IMR-90 (cell line): Measurements from ENCODE around the gene TK1. TPM values are rescaled to one million over a fixed set of nuclear protein-coding genes. Genes with fewer than 3 reads are reported as not detected.

Source experiments
- ATAC-seq: fragments of 200-7000 bp; cut with Tn5 transposase; 2 replicates; pipeline ENCODE4 v1.9.1; 2020; ENCODE audit warnings: low read depth, mild to moderate bottlenecking, moderate library complexity
- BruUV-seq: library from RNA; stranded (reverse); fragments of 400-500 nt; replicated peaks from 2 replicates; lab custom pipeline; 2021; lab: Mats Ljungman, UMichigan
- CTCF ChIA-PET: fragments of 300-600 bp; formaldehyde crosslinking; extraction: SDS; loops from one replicate; lab custom pipeline; 2021; ENCODE audit warnings: antibody characterized with exemption; lab: Yijun Ruan, JAX
- POLR2A ChIA-PET: fragments of 300-600 bp; sonication (Branson Sonifier 250); formaldehyde crosslinking; loops from one replicate; lab custom pipeline; 2022; ENCODE audit warnings: antibody characterized with exemption; ENCODE audit not compliant: unreplicated experiment; lab: Charles Lee
- DNase-seq: peaks from one replicate; pipeline ENCODE4 v3.0.0; 2013
- H2AFZ ChIP-seq: replicated peaks from 2 replicates; pipeline ENCODE3; 2013; ENCODE audit warnings: low read length, mild to moderate bottlenecking; ENCODE audit not compliant: poor library complexity
- H2AK5ac ChIP-seq: 2 replicates; pipeline ENCODE4 v1.6.1; 2013; ENCODE audit warnings: low read depth, low read length, inconsistent platforms
- H2AK9ac ChIP-seq: replicated peaks from 2 replicates; pipeline ENCODE3; 2013; ENCODE audit warnings: mild to moderate bottlenecking, low read depth, low read length, moderate library complexity; ENCODE audit not compliant: poor library complexity
- H2BK120ac ChIP-seq: 2 replicates; pipeline ENCODE4 v1.6.1; 2013; ENCODE audit warnings: low read depth, low read length, inconsistent platforms
- H2BK15ac ChIP-seq: 3 replicates; pipeline ENCODE4 v1.6.1; 2013; ENCODE audit warnings: low read depth, low read length, inconsistent platforms
- H2BK20ac ChIP-seq: 2 replicates; pipeline ENCODE4 v1.6.1; 2013; ENCODE audit warnings: low read depth, mild to moderate bottlenecking, inconsistent platforms, low read length, moderate library complexity
- H2BK5ac ChIP-seq: 2 replicates; pipeline ENCODE4 v1.6.1; 2013; ENCODE audit warnings: mild to moderate bottlenecking, low read depth, low read length, inconsistent platforms; ENCODE audit not compliant: poor library complexity, severe bottlenecking
- H3K14ac ChIP-seq: replicated peaks from 2 replicates; pipeline ENCODE4 v1.6.1; 2013; ENCODE audit warnings: low read depth, low read length, inconsistent platforms
- H3K18ac ChIP-seq: 2 replicates; pipeline ENCODE4 v1.6.1; 2013; ENCODE audit warnings: low read depth, low read length, control low read depth
- H3K23ac ChIP-seq: 2 replicates; pipeline ENCODE4 v1.6.1; 2013; ENCODE audit warnings: low read depth, low read length, inconsistent platforms
- H3K27ac ChIP-seq: 2 replicates; pipeline ENCODE4 v1.5.1; 2013; ENCODE audit warnings: mild to moderate bottlenecking, control low read depth, low read length; ENCODE audit not compliant: insufficient read depth
- H3K27me3 ChIP-seq: 2 replicates; pipeline ENCODE4 v1.6.1; 2013; ENCODE audit warnings: low read length; ENCODE audit not compliant: control insufficient read depth, insufficient read depth
- H3K36me3 ChIP-seq: 2 replicates; pipeline ENCODE4 v1.6.1; 2013; ENCODE audit warnings: low read length, mixed read lengths; ENCODE audit not compliant: control insufficient read depth, insufficient read depth
- H3K4ac ChIP-seq: 2 replicates; pipeline ENCODE4 v1.6.1; 2013; ENCODE audit warnings: low read depth, low read length, inconsistent platforms
- H3K4me1 ChIP-seq: 2 replicates; pipeline ENCODE4 v1.6.1; 2013; ENCODE audit warnings: low read length, mixed read lengths; ENCODE audit not compliant: control insufficient read depth, insufficient read depth
- H3K4me2 ChIP-seq: 2 replicates; pipeline ENCODE4 v1.6.1; 2013; ENCODE audit warnings: low read depth, mild to moderate bottlenecking, control low read depth, low read length, moderate library complexity
- H3K4me3 ChIP-seq: 2 replicates; pipeline ENCODE4 v1.5.1; 2013; ENCODE audit warnings: low read depth, mild to moderate bottlenecking, control low read depth, low read length, moderate library complexity; ENCODE audit not compliant: insufficient read depth
- H3K56ac ChIP-seq: 2 replicates; pipeline ENCODE4 v1.6.1; 2013; ENCODE audit warnings: low read length, inconsistent platforms; ENCODE audit not compliant: insufficient read depth; ENCODE audit errors: extremely low read depth
- H3K79me1 ChIP-seq, 2 experiments: 2 replicates each; pipeline ENCODE4 v1.6.1; 2013; ENCODE audit warnings: low read length in 2 of 2, inconsistent platforms in 1 of 2, low read depth in 1 of 2
- H3K9ac ChIP-seq: 2 replicates; pipeline ENCODE4 v1.6.1; 2013; ENCODE audit warnings: low read depth, low read length, control low read depth
- H3K9me1 ChIP-seq: 2 replicates; pipeline ENCODE4 v1.6.1; 2013; ENCODE audit warnings: low read length, inconsistent platforms; ENCODE audit not compliant: insufficient read depth
- H3K9me3 ChIP-seq: 2 replicates; pipeline ENCODE4 v1.6.1; 2013; ENCODE audit warnings: low read length; ENCODE audit not compliant: control insufficient read depth, insufficient read depth
- H4K20me1 ChIP-seq: 2 replicates; pipeline ENCODE4 v1.6.1; 2013; ENCODE audit warnings: low read length, inconsistent platforms; ENCODE audit not compliant: insufficient read depth
- H4K5ac ChIP-seq: 2 replicates; pipeline ENCODE4 v1.6.1; 2013; ENCODE audit warnings: mild to moderate bottlenecking, low read depth, low read length, control low read depth
- H4K8ac ChIP-seq, 2 experiments: 2 replicates each; pipeline ENCODE4 v1.6.1; 2013; ENCODE audit warnings: low read depth in 2 of 2, low read length in 2 of 2, control low read depth in 1 of 2, inconsistent platforms in 1 of 2
- H4K91ac ChIP-seq: 2 replicates; pipeline ENCODE4 v1.6.1; 2013; ENCODE audit warnings: low read depth, low read length, inconsistent platforms; ENCODE audit not compliant: insufficient read depth
- BHLHE40 ChIP-seq: fragments of 150-350 bp; IDR thresholded peaks from 2 replicates; pipeline ENCODE4 v1.6.1; 2016; ENCODE audit warnings: mild to moderate bottlenecking, low read depth, low read length
- CEBPB ChIP-seq: IDR thresholded peaks from 2 replicates; pipeline ENCODE4 v1.6.1; 2012; ENCODE audit warnings: low read depth, low read length, improper control_type of control experiment
- CHD1 ChIP-seq: IDR thresholded peaks from 2 replicates; pipeline ENCODE4 v1.6.1; 2012; ENCODE audit warnings: low read depth, low read length, improper control_type of control experiment
- CTCF ChIP-seq: conservative IDR thresholded peaks from 2 replicates; pipeline ENCODE4 v1.5.1; 2012; ENCODE audit warnings: mild to moderate bottlenecking, low read depth, low read length, improper control_type of control experiment
- ELK1 ChIP-seq: fragments of 150-350 bp; IDR thresholded peaks from 2 replicates; pipeline ENCODE4 v1.6.1; 2016; ENCODE audit warnings: low read depth, mild to moderate bottlenecking, low read length, moderate library complexity, borderline replicate concordance
- FOS ChIP-seq: fragments of 150-350 bp; IDR thresholded peaks from 2 replicates; pipeline ENCODE4 v1.6.1; 2016; ENCODE audit warnings: low read depth, low read length
- MAFK ChIP-seq: IDR thresholded peaks from 2 replicates; pipeline ENCODE4 v1.6.1; 2012; ENCODE audit warnings: low read depth, low read length, improper control_type of control experiment
- MAZ ChIP-seq: IDR thresholded peaks from 2 replicates; pipeline ENCODE4 v1.6.1; 2012; ENCODE audit warnings: low read depth, mild to moderate bottlenecking, low read length, improper control_type of control experiment, moderate library complexity, borderline replicate concordance
- MXI1 ChIP-seq: IDR thresholded peaks from 2 replicates; pipeline ENCODE4 v1.6.1; 2012; ENCODE audit warnings: low read depth, mild to moderate bottlenecking, low read length, moderate library complexity, borderline replicate concordance
- NFE2L2 ChIP-seq: fragments of 150-350 bp; IDR thresholded peaks from 2 replicates; pipeline ENCODE4 v1.6.1; 2016; ENCODE audit warnings: low read depth, mild to moderate bottlenecking, low read length
- POLR2A ChIP-seq: IDR thresholded peaks from 2 replicates; pipeline ENCODE4 v1.6.1; 2012; ENCODE audit warnings: mild to moderate bottlenecking, low read depth, low read length
- RAD21 ChIP-seq: IDR thresholded peaks from 2 replicates; pipeline ENCODE4 v1.6.1; 2012; ENCODE audit warnings: low read length, improper control_type of control experiment
- RCOR1 ChIP-seq: IDR thresholded peaks from 2 replicates; pipeline ENCODE4 v1.6.1; 2012; ENCODE audit warnings: mild to moderate bottlenecking, low read length, improper control_type of control experiment; ENCODE audit not compliant: insufficient replicate concordance
- RFX5 ChIP-seq: IDR thresholded peaks from 2 replicates; pipeline ENCODE4 v1.8.0; 2012; ENCODE audit warnings: low read depth, mild to moderate bottlenecking, low read length, moderate library complexity
- SMC3 ChIP-seq: fragments of 150-350 bp; IDR thresholded peaks from 2 replicates; pipeline ENCODE4 v1.6.1; 2016; ENCODE audit warnings: low read depth, mild to moderate bottlenecking, antibody characterized with exemption, low read length, moderate library complexity
- USF2 ChIP-seq: fragments of 150-350 bp; IDR thresholded peaks from 2 replicates; pipeline ENCODE4 v1.6.1; 2017; ENCODE audit warnings: mild to moderate bottlenecking, antibody characterized with exemption, low read length, low read depth
- WGBS, 2 experiments: methylation state at CpG; one replicate each; pipeline versions ENCODE4 v1.1.5 to v1.1.7; 2013; ENCODE audit warnings: missing lambda C conversion rate in 2 of 2; ENCODE audit not compliant: insufficient read length in 1 of 2; ENCODE audit errors: extremely low coverage in 2 of 2; 5-methylcytosine and 5-hydroxymethylcytosine counted together
- dilution Hi-C: fragments of 300-500 bp; cut with HindIII; formaldehyde crosslinking; loops from one replicate; pipeline ENCODE4 v1.14.3; 2018; ENCODE audit warnings: low sequenced_read_pairs; ENCODE audit not compliant: unreplicated experiment
- in situ Hi-C: fragments of 300-500 bp; cut with MboI; formaldehyde crosslinking; loops from 3 replicates; pipeline ENCODE4 v1.14.3; 2019; ENCODE audit warnings: low sequenced_read_pairs, inconsistent platforms, mixed read lengths
- intact Hi-C: fragments of 100-400 bp; cut with micrococcal nuclease; formaldehyde crosslinking; loops from 2 replicates; pipeline ENCODE4 v1.10.0; 2022
- polyA plus RNA-seq, 3 experiments: library from polyadenylated mRNA; depleted of rRNA; stranded (reverse); fragments of >200 nt; gene quantifications; 2 replicates each; pipeline ENCODE4 v1.2.3, GENCODE V29; 2012; ENCODE audit warnings: low replicate concordance in 1 of 3
- total RNA-seq: library from RNA; depleted of rRNA; stranded (reverse); fragments of >200 nt; gene quantifications from 2 replicates; pipeline ENCODE4 v1.2.3, GENCODE V29; 2012

Gene TK1
- total and polyA plus RNA-seq, 2 of the 4 experiments (the other 2 are of a cell fraction) = 150 to 219 TPM

GRCh38 chr17:78174346-78174869, 12.4 kb downstream of the TK1 start:
- H3K36me3 ChIP-seq = no peaks in the 10 kb centered on the region; the same call in 1 of the 2 replicates
- no peak overlapping the region for H2BK120ac ChIP-seq
- no peak overlapping the region for H3K18ac ChIP-seq
- peaks cover 3 to 36% of the 10 kb centered on the region in 2 experiments; a peak in 2 of 4 replicates for H3K79me1 ChIP-seq
- H3K4me1 ChIP-seq = peaks cover 13% of the 10 kb centered on the region
- H3K9ac ChIP-seq = no peak overlapping the region
- peaks cover 8% of the 10 kb centered on the region; the same call in 1 of the 2 replicates for H3K9me1 ChIP-seq
- dilution Hi-C loops (no loop called here), in situ Hi-C loops (no loop called here), intact Hi-C loops (no loop called here)
- BruUV-seq = no TSS peak
- DNase-seq = no peak
- H3K4me2 ChIP-seq = no peak overlapping the region
- no peak overlapping the region for H4K8ac ChIP-seq
- TF ChIP-seq MXI1 (no peak), RCOR1 (no peak), BHLHE40 (no peak), ELK1 (no peak), CEBPB (no peak), MAFK (no peak), MAZ (no peak), CTCF (no peak), SMC3 (no peak), RAD21 (no peak), RFX5 (no peak), USF2 (no peak), FOS (no peak), NFE2L2 (no peak), CHD1 (no peak), POLR2A (no peak)
- H4K5ac ChIP-seq = no peak overlapping the region
- H2BK20ac ChIP-seq = no peak overlapping the region
- no peak overlapping the region for H2BK15ac ChIP-seq
- no peaks in the 10 kb centered on the region for H3K9me3 ChIP-seq
- no peak overlapping the region for H3K56ac ChIP-seq
- ChIA-PET POLR2A (no interaction called here), CTCF (no interaction called here)
- no peaks in the 10 kb centered on the region for H3K27me3 ChIP-seq
- no peak overlapping the region for H4K91ac ChIP-seq
- no peak overlapping the region for H3K27ac ChIP-seq
- no peak overlapping the region for H3K4me3 ChIP-seq
- no peak overlapping the region for H2AK5ac ChIP-seq
- ATAC-seq = no peak
- no peak overlapping the region for H2AK9ac ChIP-seq
- H3K23ac ChIP-seq = no peak overlapping the region
- no peak overlapping the region for H2AFZ ChIP-seq
- peaks cover 6% of the 10 kb centered on the region; the same call in 1 of the 2 replicates for H4K20me1 ChIP-seq
- H3K14ac ChIP-seq = no peak overlapping the region
- WGBS, 2 experiments = 92% methylated on average over 6 of the region's 15 CpGs; no CpG with 5 or more reads in 1 of the 2 experiments
- H3K4ac ChIP-seq = no peak overlapping the region
- no peak overlapping the region for H2BK5ac ChIP-seq
